Prostate gland (tissue), 2 donors: ENCODE measurements around the gene RBM38.

Experiments used
- CTCF ChIP-seq, 4 experiments: fragments of 200-600 bp in 2 of 4; fragments of 450-650 bp in 2 of 4; sonication (generic) in 2 of 4; IDR thresholded peaks; 1 replicate in 3 of 4; 2 replicates in 1 of 4; pipeline ENCODE4 v1.5.1; 2016 to 2019; ENCODE audit warnings: antibody characterized with exemption in 4 of 4, mild to moderate bottlenecking in 2 of 4, moderate library complexity in 2 of 4
- POLR2A ChIP-seq: fragments of 450-650 bp; IDR thresholded peaks from one replicate; pipeline ENCODE4 v1.6.1; 2016; ENCODE audit warnings: antibody characterized with exemption, mild to moderate bottlenecking
- POLR2AphosphoS5 ChIP-seq: sonication (generic); formaldehyde crosslinking; IDR thresholded peaks from one replicate; pipeline ENCODE4 v1.6.1; 2017; ENCODE audit warnings: antibody characterized with exemption

GRCh38 chr20:57353351-57353750 is 37.8 kb upstream of the RBM38 start:
- TF ChIP-seq CTCF (IDR thresholded peaks at IDR 0.05) (no peak), POLR2A (no peak), POLR2AphosphoS5 (no peak)
